Mesendoderm (in vitro differentiated cells): Measurements from ENCODE around the gene THUMPD2.

Source experiments
- DNase-seq: peaks from one replicate; pipeline ENCODE4 v3.0.0; 2013
- H2AK5ac ChIP-seq: 2 replicates; pipeline ENCODE4 v1.6.1; 2013; ENCODE audit warnings: low read length, inconsistent platforms
- H2BK120ac ChIP-seq: 2 replicates; pipeline ENCODE4 v1.6.1; 2013; ENCODE audit warnings: low read depth, mild to moderate bottlenecking, low read length, moderate library complexity, mixed read lengths
- H2BK15ac ChIP-seq: replicated peaks from 2 replicates; pipeline ENCODE4 v1.6.1; 2013; ENCODE audit warnings: low read depth, mild to moderate bottlenecking, moderate library complexity
- H2BK5ac ChIP-seq: 2 replicates; pipeline ENCODE4 v1.6.1; 2013; ENCODE audit warnings: low read length, inconsistent platforms
- H3K18ac ChIP-seq: 2 replicates; pipeline ENCODE4 v1.6.1; 2013; ENCODE audit warnings: mild to moderate bottlenecking, low read length, mixed read lengths
- H3K23ac ChIP-seq: one replicate; pipeline ENCODE4 v1.6.1; 2013; ENCODE audit warnings: low read length
- H3K27ac ChIP-seq: 2 replicates; pipeline ENCODE4 v1.5.1; 2013; ENCODE audit warnings: low read depth, mild to moderate bottlenecking, inconsistent platforms, low read length, moderate library complexity
- H3K27me3 ChIP-seq: 2 replicates; pipeline ENCODE4 v1.6.1; 2013; ENCODE audit warnings: low read length, control low read depth, mild to moderate bottlenecking, inconsistent platforms; ENCODE audit not compliant: insufficient read depth, poor library complexity
- H3K36me3 ChIP-seq: 2 replicates; pipeline ENCODE4 v1.6.1; 2013; ENCODE audit warnings: low read length, inconsistent platforms; ENCODE audit not compliant: control insufficient read depth, insufficient read depth
- H3K4ac ChIP-seq: one replicate; pipeline ENCODE4 v1.6.1; 2013; ENCODE audit warnings: low read depth, mild to moderate bottlenecking, low read length, moderate library complexity
- H3K4me1 ChIP-seq: 2 replicates; pipeline ENCODE4 v1.6.1; 2013; ENCODE audit warnings: low read depth, low read length, inconsistent platforms; ENCODE audit not compliant: control insufficient read depth
- H3K4me2 ChIP-seq: 2 replicates; pipeline ENCODE4 v1.6.1; 2013; ENCODE audit warnings: low read length
- H3K4me3 ChIP-seq: 2 replicates; pipeline ENCODE4 v1.5.1; 2013; ENCODE audit warnings: mild to moderate bottlenecking, low read length
- H3K56ac ChIP-seq: one replicate; pipeline ENCODE4 v1.6.1; 2013; ENCODE audit warnings: low read length
- H3K79me1 ChIP-seq: 2 replicates; pipeline ENCODE4 v1.6.1; 2013; ENCODE audit warnings: low read length, inconsistent platforms
- H3K79me2 ChIP-seq: 2 replicates; pipeline ENCODE4 v1.6.1; 2013; ENCODE audit warnings: mild to moderate bottlenecking, low read length; ENCODE audit not compliant: control insufficient read depth, insufficient read depth
- H3K9ac ChIP-seq: 2 replicates; pipeline ENCODE4 v1.6.1; 2013; ENCODE audit warnings: low read length, inconsistent platforms
- H4K5ac ChIP-seq: one replicate; pipeline ENCODE4 v1.6.1; 2013; ENCODE audit warnings: low read length
- H4K8ac ChIP-seq: one replicate; pipeline ENCODE4 v1.6.1; 2013; ENCODE audit warnings: low read depth, mild to moderate bottlenecking, control low read depth, low read length, moderate library complexity
- WGBS: extraction: QIAGEN DNeasy Blood & Tissue Kit; methylation state at CpG from one replicate; pipeline ENCODE4 v1.1.7; 2013; ENCODE audit warnings: low lambda C conversion rate, missing lambda C conversion rate; ENCODE audit not compliant: insufficient coverage; ENCODE audit errors: extremely low coverage; 5-methylcytosine and 5-hydroxymethylcytosine counted together

THUMPD2 gene

GRCh38 chr2:39715822-39716221, 63.2 kb downstream of the THUMPD2 start:
- Histone ChIP-seq H3K27me3 (no peaks in the 10 kb centered on the region), H3K79me1 (no peaks in the 10 kb centered on the region), H3K4me2 (no peak overlapping the region), H4K5ac (no peak overlapping the region), H4K8ac (no peak overlapping the region), H3K56ac (no peak overlapping the region), H3K18ac (no peak overlapping the region), H3K9ac (no peak overlapping the region), H3K4me1 (no peaks in the 10 kb centered on the region), H2BK5ac (no peak overlapping the region), H3K27ac (no peak overlapping the region), H2BK120ac (no peak overlapping the region), H2AK5ac (no peak overlapping the region), H2BK15ac (no peak overlapping the region), H3K79me2 (no peaks in the 10 kb centered on the region), H3K23ac (no peak overlapping the region), H3K36me3 (no peaks in the 10 kb centered on the region), H3K4me3 (no peak overlapping the region), H3K4ac (no peak overlapping the region)
- no CpG with 5 or more reads among the region's 3 CpGs for WGBS
- no peak for DNase-seq

GRCh38 chr2:39715095-39715494, 64.0 kb downstream of the THUMPD2 start:
- Histone ChIP-seq H3K79me2 (no peaks in the 10 kb centered on the region), H2BK5ac (no peak overlapping the region), H2BK15ac (no peak overlapping the region), H4K8ac (no peak overlapping the region), H3K18ac (no peak overlapping the region), H3K9ac (no peak overlapping the region), H3K27ac (no peak overlapping the region), H3K4ac (no peak overlapping the region), H2BK120ac (no peak overlapping the region), H4K5ac (no peak overlapping the region), H3K27me3 (no peaks in the 10 kb centered on the region), H2AK5ac (no peak overlapping the region), H3K23ac (no peak overlapping the region), H3K36me3 (no peaks in the 10 kb centered on the region), H3K4me3 (no peak overlapping the region), H3K79me1 (no peaks in the 10 kb centered on the region), H3K4me1 (no peaks in the 10 kb centered on the region), H3K4me2 (no peak overlapping the region), H3K56ac (no peak overlapping the region)
- DNase-seq, result no peak

GRCh38 chr2:39712953-39713352, 66.1 kb downstream of the THUMPD2 start:
- no peaks in the 10 kb centered on the region for H3K79me1 ChIP-seq
- H3K4me1 ChIP-seq, result no peaks in the 10 kb centered on the region
- H3K27me3 ChIP-seq, result no peaks in the 10 kb centered on the region
- H3K4me2 ChIP-seq, result no peak overlapping the region
- H2AK5ac ChIP-seq, result no peak overlapping the region
- H2BK15ac ChIP-seq, result no peak overlapping the region
- H3K23ac ChIP-seq, result no peak overlapping the region
- no CpG with 5 or more reads among the region's 5 CpGs for WGBS
- DNase-seq, result no peak
- no peak overlapping the region for H3K9ac ChIP-seq
- H3K4ac ChIP-seq, result no peak overlapping the region
- no peak overlapping the region for H3K56ac ChIP-seq
- H2BK120ac ChIP-seq, result no peak overlapping the region
- H3K18ac ChIP-seq, result no peak overlapping the region
- no peaks in the 10 kb centered on the region for H3K36me3 ChIP-seq
- H3K27ac ChIP-seq, result no peak overlapping the region
- H4K8ac ChIP-seq, result no peak overlapping the region
- H4K5ac ChIP-seq, result no peak overlapping the region
- no peaks in the 10 kb centered on the region for H3K79me2 ChIP-seq
- H2BK5ac ChIP-seq, result no peak overlapping the region
- H3K4me3 ChIP-seq, result no peak overlapping the region

- no peak overlapping the region for H2BK15ac ChIP-seq
- no peak overlapping the region for H3K18ac ChIP-seq
- H3K56ac ChIP-seq, result no peak overlapping the region
- no peaks in the 10 kb centered on the region for H3K36me3 ChIP-seq
- no peaks in the 10 kb centered on the region for H3K79me2 ChIP-seq
- no peak overlapping the region for H3K4ac ChIP-seq
- DNase-seq, result no peak
- no peak overlapping the region for H3K9ac ChIP-seq
- H3K4me2 ChIP-seq, result no peak overlapping the region
- H3K4me1 ChIP-seq, result no peaks in the 10 kb centered on the region
- WGBS, result no CpG with 5 or more reads among the region's 3 CpGs
- H2AK5ac ChIP-seq, result no peak overlapping the region
- no peaks in the 10 kb centered on the region for H3K27me3 ChIP-seq
- no peaks in the 10 kb centered on the region for H3K79me1 ChIP-seq
- H3K23ac ChIP-seq, result no peak overlapping the region
- H3K27ac ChIP-seq, result no peak overlapping the region
- no peak overlapping the region for H3K4me3 ChIP-seq
- no peak overlapping the region for H2BK120ac ChIP-seq
- no peak overlapping the region for H2BK5ac ChIP-seq
- no peak overlapping the region for H4K5ac ChIP-seq
- no peak overlapping the region for H4K8ac ChIP-seq
Measured at GRCh38 chr2:39710807-39711206, 68.3 kb downstream of the THUMPD2 start.

GRCh38 chr2:39708003-39708402, 71.1 kb downstream of the THUMPD2 start:
- H2BK15ac ChIP-seq, result no peak overlapping the region
- H3K56ac ChIP-seq, result no peak overlapping the region
- no peak overlapping the region for H3K9ac ChIP-seq
- H3K4me3 ChIP-seq, result no peak overlapping the region
- no peak overlapping the region for H3K27ac ChIP-seq
- no peak overlapping the region for H3K4me2 ChIP-seq
- H4K8ac ChIP-seq, result no peak overlapping the region
- H3K4ac ChIP-seq, result no peak overlapping the region
- H2BK120ac ChIP-seq, result no peak overlapping the region
- no peak overlapping the region for H2AK5ac ChIP-seq
- no peaks in the 10 kb centered on the region for H3K36me3 ChIP-seq
- no peaks in the 10 kb centered on the region for H3K79me2 ChIP-seq
- H3K23ac ChIP-seq, result no peak overlapping the region
- no peak overlapping the region for H3K18ac ChIP-seq
- DNase-seq, result no peak
- H3K4me1 ChIP-seq, result no peaks in the 10 kb centered on the region
- H2BK5ac ChIP-seq, result no peak overlapping the region
- WGBS, result no CpG with 5 or more reads among the region's 9 CpGs
- no peak overlapping the region for H4K5ac ChIP-seq
- H3K79me1 ChIP-seq, result no peaks in the 10 kb centered on the region
- H3K27me3 ChIP-seq, result no peaks in the 10 kb centered on the region

GRCh38 chr2:39706945-39707344, 72.1 kb downstream of the THUMPD2 start:
- Histone ChIP-seq H2BK15ac (no peak overlapping the region), H3K79me2 (no peaks in the 10 kb centered on the region), H3K56ac (no peak overlapping the region), H2AK5ac (no peak overlapping the region), H3K4me2 (no peak overlapping the region), H4K8ac (no peak overlapping the region), H3K18ac (no peak overlapping the region), H4K5ac (no peak overlapping the region), H3K79me1 (no peaks in the 10 kb centered on the region), H3K4me3 (no peak overlapping the region), H3K27me3 (no peaks in the 10 kb centered on the region), H3K27ac (no peak overlapping the region), H3K4ac (no peak overlapping the region), H3K23ac (no peak overlapping the region), H3K4me1 (no peaks in the 10 kb centered on the region), H2BK120ac (no peak overlapping the region), H3K36me3 (no peaks in the 10 kb centered on the region), H2BK5ac (no peak overlapping the region), H3K9ac (no peak overlapping the region)
- no peak for DNase-seq
- WGBS, result no CpG with 5 or more reads among the region's 8 CpGs
